HG03521 (cell line): ENCODE measurements around the gene MMP2.

ENCODE experiments used
- ATAC-seq: cut with Tn5 transposase; IDR thresholded peaks from one replicate; pipeline ENCODE4 v1.9.1; 2021; ENCODE audit warnings: mild to moderate bottlenecking, moderate library complexity; ENCODE audit not compliant: unreplicated experiment

MMP2 gene

GRCh38 chr16:55510185-55510805 is 31.3 kb downstream of the MMP2 start:
- no peak for ATAC-seq

DNA sequence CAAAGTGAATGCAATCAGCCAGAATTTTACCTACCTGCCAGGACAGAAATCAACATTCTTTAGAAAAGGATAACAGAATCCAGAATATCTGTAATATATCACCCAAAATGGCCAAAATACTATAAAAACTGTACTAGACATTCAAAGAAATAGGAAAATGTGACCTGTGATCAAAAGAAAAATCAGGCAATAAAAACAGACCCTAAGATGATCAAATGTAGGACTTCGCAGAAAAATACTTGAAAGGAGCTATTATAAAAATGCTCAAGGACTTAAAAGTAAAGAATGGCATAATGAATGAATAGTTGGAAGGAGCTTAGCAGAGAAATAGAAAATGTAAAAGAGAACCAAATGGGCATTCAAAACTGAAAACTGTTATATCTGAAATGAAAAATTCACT is 33.9 kb downstream of the MMP2 start:
- no peak for ATAC-seq

GRCh38 chr16:55513616-55514015 is 34.6 kb downstream of the MMP2 start:
- no peak for ATAC-seq

DNA sequence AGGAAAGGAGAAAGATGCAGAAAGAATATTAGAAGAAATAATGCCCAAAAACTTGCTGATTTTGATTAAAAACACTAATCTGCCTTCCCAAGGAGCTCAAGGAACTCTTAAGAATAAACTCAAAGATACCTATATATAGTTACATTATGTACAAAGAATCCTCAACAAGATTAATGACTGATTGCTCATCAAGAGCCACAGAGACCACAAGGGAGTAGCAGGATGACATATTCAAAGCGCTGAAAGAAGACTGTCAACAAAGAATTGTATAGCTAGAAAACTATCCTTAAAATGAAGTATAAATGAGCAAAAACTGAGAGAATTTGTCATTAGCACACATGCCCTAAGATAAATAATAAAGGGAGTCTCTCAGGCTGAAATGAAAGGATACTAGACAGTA is 36.1 kb downstream of the MMP2 start:
- ATAC-seq, result no peak

DNA sequence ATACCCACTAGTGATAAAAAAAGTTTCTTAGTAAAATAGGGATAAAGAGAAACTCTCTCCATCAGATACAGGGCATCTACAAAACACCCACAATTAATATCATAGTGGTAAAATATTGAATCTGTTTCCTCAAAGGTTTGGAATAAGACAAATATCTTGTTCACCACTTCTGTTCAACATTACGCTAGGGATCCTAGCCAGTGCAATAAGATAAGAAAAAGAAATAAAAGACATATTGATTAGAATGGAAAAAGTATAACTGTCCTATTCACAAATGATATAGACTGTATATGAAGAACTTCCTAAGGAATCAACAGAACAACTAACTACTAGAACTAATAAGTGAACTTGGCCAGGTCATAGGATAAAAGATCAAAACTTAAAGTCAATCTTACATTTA is 42.8 kb downstream of the MMP2 start:
- ATAC-seq, result no peak

GRCh38 chr16:55526441-55526840 is 47.4 kb downstream of the MMP2 start:
- ATAC-seq, result no peak

- no peak for ATAC-seq
These were observed 48.9 kb downstream of the MMP2 start for GRCh38 chr16:55527885-55528284.

DNA sequence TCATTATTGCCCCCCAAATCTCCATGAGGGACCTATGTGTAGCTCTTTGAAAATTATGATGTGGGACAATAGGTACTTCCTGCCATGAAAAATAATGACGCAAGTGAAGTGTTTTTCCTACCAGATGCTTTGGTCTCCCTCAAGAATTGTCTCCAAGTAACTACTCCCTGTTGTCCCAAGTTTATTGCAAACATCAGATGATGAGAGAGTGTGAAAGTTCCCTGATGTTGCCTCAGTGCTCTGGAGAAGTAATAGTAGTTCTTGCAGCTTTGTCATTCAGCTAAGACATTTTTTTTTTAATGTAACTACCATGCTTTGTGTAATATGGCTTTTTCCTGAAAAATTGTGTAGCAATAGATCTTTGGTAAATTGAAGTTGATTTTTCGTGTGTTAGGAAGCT is 50.0 kb downstream of the MMP2 start:
- ATAC-seq, result no peak

DNA sequence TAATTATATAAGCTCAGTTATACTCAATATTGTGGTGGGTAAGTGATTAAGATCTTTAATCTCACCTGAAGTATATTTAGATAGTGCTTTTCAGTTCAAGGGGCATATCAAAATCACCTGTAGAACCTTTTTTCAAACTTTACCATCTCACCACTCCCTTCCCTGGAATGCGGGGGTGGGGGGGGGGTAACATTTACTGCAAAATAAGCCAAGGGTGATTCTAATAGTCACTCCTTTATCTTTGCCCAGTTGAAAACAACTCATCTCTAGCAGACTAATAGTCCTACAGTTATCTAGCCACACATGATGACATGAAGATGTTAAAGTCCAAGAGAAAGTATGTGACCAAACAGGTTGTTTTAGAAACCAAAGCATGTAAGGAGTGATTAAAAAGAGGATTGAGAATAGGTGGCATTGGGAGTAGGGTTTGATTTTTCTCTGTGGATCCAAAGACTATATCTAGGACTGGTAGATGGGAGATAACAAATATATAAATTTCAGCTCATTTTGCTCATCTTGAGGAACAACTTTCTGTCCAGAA is 51.4 kb downstream of the MMP2 start:
- no peak for ATAC-seq

GRCh38 chr16:55532227-55532626 is 53.2 kb downstream of the MMP2 start:
- ATAC-seq, result no peak

DNA sequence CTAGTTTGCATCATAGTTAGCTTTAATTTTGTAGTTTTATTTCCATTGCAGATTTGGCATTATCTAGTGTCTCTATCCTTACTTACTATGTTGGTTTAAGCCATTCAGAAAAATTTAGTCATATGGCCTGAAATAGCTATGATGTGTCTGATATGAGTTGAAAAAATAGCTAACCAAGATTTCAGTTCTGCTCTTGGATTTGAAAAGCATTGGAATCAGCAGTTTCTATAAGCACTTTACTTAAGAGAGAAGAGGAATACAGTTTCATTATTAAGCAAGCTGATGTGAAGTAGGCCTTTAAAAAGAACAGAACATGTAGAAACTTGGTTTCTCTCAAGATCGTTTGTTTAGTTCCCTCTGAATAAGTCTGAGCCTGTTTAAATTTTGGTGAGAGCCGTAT is 55.8 kb downstream of the MMP2 start:
- ATAC-seq, result no peak

DNA sequence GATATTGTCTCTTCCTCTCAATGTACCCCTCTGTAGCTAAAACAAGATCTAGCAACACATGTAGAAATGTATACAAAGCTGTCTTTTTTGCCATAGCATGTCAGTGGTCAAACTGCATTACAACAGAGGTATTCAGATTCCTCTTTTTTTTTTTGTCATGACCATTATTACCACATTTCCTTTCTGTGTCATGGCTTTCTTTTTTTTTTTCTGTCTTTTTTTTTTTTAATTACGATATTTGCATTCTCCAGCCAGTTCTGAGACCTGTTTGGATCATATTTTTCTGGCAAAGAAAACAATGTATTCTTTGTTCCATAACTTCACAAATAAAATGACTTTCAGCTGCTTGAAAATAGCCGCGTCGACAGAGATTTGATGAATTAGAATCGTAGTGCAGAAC is 60.1 kb downstream of the MMP2 start:
- ATAC-seq, result no peak

DNA sequence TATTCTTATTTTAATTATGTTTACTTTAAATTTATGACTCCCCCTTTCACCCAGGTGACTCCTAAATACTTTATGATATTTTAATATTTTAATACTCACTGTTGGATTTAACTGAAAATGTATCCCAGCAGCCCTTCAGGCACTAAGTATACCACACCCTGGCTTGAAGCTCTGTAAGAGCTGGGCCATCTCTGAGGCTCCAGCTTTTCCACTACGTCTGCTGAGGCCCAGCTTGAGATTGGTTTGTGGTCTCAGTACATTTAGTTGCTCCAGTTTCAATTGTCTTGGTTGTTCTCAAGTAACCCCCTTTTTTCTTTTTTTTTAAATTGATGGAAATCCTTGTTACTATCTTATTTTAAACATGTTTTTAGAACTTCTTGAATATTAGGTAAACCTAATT is 60.5 kb downstream of the MMP2 start:
- ATAC-seq, result no peak

DNA sequence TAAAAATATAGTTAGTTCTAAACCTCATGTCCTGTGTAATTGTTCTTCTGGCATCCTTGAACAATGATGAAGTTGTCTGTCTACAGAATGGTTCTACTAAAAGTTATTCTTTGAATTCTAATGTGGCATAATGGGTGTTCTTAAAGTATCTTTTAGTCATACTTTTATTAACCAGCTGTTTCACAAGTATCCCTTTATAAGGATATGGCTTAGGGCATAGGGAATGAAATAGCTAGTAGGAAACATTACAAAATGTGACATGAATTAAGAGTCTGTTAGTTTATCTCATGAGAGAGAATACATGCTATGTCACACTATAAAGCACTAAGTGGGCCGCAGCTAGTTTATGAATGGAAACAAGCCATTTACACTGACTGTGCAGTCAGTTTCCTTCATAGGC is 61.2 kb downstream of the MMP2 start:
- ATAC-seq, result no peak

DNA sequence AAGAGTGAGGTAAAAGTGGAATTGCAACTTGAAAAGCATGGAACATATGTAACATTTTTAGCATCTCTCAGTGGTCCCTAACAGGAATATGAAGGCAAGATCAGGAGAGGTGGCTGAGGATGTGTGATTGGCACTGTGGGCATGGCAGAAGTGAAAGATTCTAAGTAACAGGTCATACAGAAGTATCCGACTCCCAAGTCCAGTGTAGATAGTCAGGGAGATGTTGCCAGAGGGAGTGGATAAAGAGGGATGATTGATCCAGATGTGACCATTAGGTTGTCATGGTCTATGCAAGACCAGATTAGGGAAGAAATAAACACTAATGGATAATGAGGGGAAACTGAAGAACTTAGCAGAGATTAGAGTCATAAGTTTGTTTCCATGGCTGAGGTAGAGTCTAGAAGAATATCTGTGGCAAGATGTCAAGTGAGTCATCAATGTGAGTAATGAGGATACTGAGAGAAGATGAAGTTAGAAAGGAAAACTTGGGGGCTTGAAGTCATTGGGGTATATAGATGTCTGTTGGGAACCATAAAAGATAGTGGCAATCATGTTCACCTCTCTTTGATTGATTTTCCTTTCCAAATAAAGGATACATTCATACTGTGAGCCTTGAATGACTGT is 63.6 kb downstream of the MMP2 start:
- ATAC-seq, result no peak

- no peak for ATAC-seq
These were observed 64.5 kb downstream of the MMP2 start for GRCh38 chr16:55543472-55543871.

DNA sequence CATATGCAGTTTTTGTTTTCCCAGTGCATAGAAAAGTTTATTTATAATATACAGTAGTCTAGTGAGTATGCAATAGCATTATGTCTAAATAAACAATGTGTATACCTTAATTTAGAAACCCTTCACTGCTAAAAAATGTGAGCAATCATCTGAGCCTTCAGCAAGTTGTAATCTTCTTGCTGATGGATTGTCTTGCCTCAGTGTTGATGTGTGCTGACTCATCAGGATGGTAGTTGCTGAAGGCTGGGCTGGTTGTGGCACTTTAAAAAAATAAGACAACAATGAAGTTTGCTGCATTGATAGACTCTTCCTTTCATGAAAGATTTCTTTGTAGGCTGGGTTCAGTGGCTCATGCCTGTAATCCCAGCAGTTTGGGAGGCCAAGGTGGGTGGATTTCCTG is 73.6 kb downstream of the MMP2 start:
- no peak for ATAC-seq

- no peak for ATAC-seq
These were observed 76.4 kb downstream of the MMP2 start for GRCh38 chr16:55555436-55555835.
